NCI-H2081 treated with DMSO at 0.1 percent for 48 hours (cell line): ENCODE data around the gene STK11IP.

Experiments
- DNase-seq: peaks from one replicate; lab custom pipeline; 2025; lab: John Stamatoyannopoulos, UW

Gene STK11IP

GRCh38 chr2:219563271-219563928 is 34.3 kb upstream of the STK11IP start:
- DNase-seq, result no peak

- DNase-seq, result no peak
Measured at GRCh38 chr2:219565130-219566080, 32.3 kb upstream of the STK11IP start.

GRCh38 chr2:219566640-219567039 is 31.0 kb upstream of the STK11IP start:
- DNase-seq, result no peak

- no peak for DNase-seq
Measured at GRCh38 chr2:219567131-219567530, 30.5 kb upstream of the STK11IP start.

- no peak for DNase-seq
Measured at GRCh38 chr2:219567791-219568361, 29.8 kb upstream of the STK11IP start.

- no peak for DNase-seq
Measured at GRCh38 chr2:219569041-219569440, 28.6 kb upstream of the STK11IP start.

- no peak for DNase-seq
Measured at GRCh38 chr2:219569635-219570034, 28.0 kb upstream of the STK11IP start.

GRCh38 chr2:219570194-219570923 is 27.3 kb upstream of the STK11IP start:
- no peak for DNase-seq

- DNase-seq, result no peak
Measured at GRCh38 chr2:219570924-219571310, 26.7 kb upstream of the STK11IP start.

- DNase-seq, result peak; percentile 7
Measured at GRCh38 chr2:219571311-219572236, 26.1 kb upstream of the STK11IP start, which contains the start of gene OBSL1. Gene OBSL1 (minus strand): TSS chr2:219571539. CDS start chr2:219571232, 307 bp downstream.

- no peak for DNase-seq
Measured at GRCh38 chr2:219572237-219573001, 25.2 kb upstream of the STK11IP start, which contains the start of gene INHA. Gene INHA (plus strand): TSS chr2:219572310. CDS start chr2:219572375, 65 bp downstream.

GRCh38 chr2:219573166-219573565 is 24.5 kb upstream of the STK11IP start:
- DNase-seq, result no peak

GRCh38 chr2:219574484-219575311 is 23.0 kb upstream of the STK11IP start:
- DNase-seq, result no peak

- no peak for DNase-seq
Measured at GRCh38 chr2:219575566-219576504, 21.8 kb upstream of the STK11IP start.

- DNase-seq, result no peak
Measured at GRCh38 chr2:219576505-219577388, 20.9 kb upstream of the STK11IP start.

- DNase-seq, result no peak
Measured at GRCh38 chr2:219578811-219579613, 18.6 kb upstream of the STK11IP start.
